B cell (primary cell): Measurements from ENCODE around the gene GAPVD1. TPM values are rescaled to one million over a fixed set of nuclear protein-coding genes. Genes with fewer than 3 reads are reported as not detected.

Source experiments
- ATAC-seq: fragments of 200-7000 bp; cut with Tn5 transposase; one replicate; pipeline ENCODE4 v1.10.0; 2021; ENCODE audit warnings: low read depth, mild to moderate bottlenecking, moderate number of reproducible peaks, moderate library complexity
- CTCF ChIA-PET: fragments of 350-600 bp; sonication (Branson Sonifier 250); formaldehyde crosslinking; loops from one replicate; lab custom pipeline; 2021; ENCODE audit warnings: antibody characterized with exemption, inconsistent platforms; lab: Charles Lee
- POLR2A ChIA-PET: fragments of 350-600 bp; sonication (Branson Sonifier 250); formaldehyde crosslinking; loops from one replicate; lab custom pipeline; 2021; ENCODE audit warnings: antibody characterized with exemption; lab: Charles Lee
- DNase-seq: peaks from one replicate; pipeline ENCODE4 v3.0.0; 2013
- H2AFZ ChIP-seq: 2 replicates; pipeline ENCODE4 v1.6.1; 2012; ENCODE audit warnings: mild to moderate bottlenecking, low read depth, low read length; ENCODE audit not compliant: insufficient read depth, poor library complexity, severe bottlenecking
- H3K27ac ChIP-seq, 2 donors: 1 replicate in 1 of 2; 2 replicates in 1 of 2; pipeline ENCODE4 v1.5.1; 2012 to 2013; ENCODE audit warnings: low read length in 2 of 2, mild to moderate bottlenecking in 2 of 2, moderate library complexity in 1 of 2
- H3K27me3 ChIP-seq, 4 experiments: fragments of 200-600 bp in 1 of 4; sonication (generic) in 1 of 4; replicated peaks in 1 of 4; 1 replicate in 2 of 4; 2 replicates in 2 of 4; pipeline versions ENCODE4 v1.6.1 to v1.7.0; 2013 to 2016; ENCODE audit warnings: low read length in 3 of 4, mild to moderate bottlenecking in 2 of 4, mixed read lengths in 1 of 4, moderate library complexity in 1 of 4; ENCODE audit not compliant: insufficient read depth in 4 of 4, control insufficient read depth in 3 of 4; ENCODE audit errors: control extremely low read depth in 1 of 4
- H3K36me3 ChIP-seq, 2 experiments: replicated peaks in 1 of 2; 1 replicate in 1 of 2; 2 replicates in 1 of 2; pipeline versions ENCODE4 v1.6.1 to v1.7.1; 2013; ENCODE audit warnings: low read length in 1 of 2; ENCODE audit not compliant: insufficient read depth in 2 of 2, control insufficient read depth in 1 of 2; ENCODE audit errors: control extremely low read depth in 1 of 2, extremely low read depth in 1 of 2
- H3K4me1 ChIP-seq, 2 donors: fragments of 200-600 bp in 1 of 2; sonication (generic) in 1 of 2; 1 replicate in 1 of 2; 2 replicates in 1 of 2; pipeline versions ENCODE4 v1.5.1 to v1.6.1; 2013 to 2017; ENCODE audit warnings: low read length in 2 of 2; ENCODE audit not compliant: control insufficient read depth in 2 of 2, insufficient read depth in 2 of 2
- H3K4me2 ChIP-seq: replicated peaks from 2 replicates; pipeline ENCODE3; 2012; ENCODE audit warnings: mild to moderate bottlenecking, low read depth, low read length; ENCODE audit not compliant: poor library complexity, severe bottlenecking
- H3K4me3 ChIP-seq, 5 experiments: fragments of 200-600 bp in 1 of 5; sonication (generic) in 1 of 5; 1 replicate in 3 of 5; 2 replicates in 2 of 5; pipeline versions ENCODE4 v1.5.1 to v1.7.0; 2011 to 2016; ENCODE audit warnings: low read length in 4 of 5, mild to moderate bottlenecking in 4 of 5, low read depth in 2 of 5, control low read depth in 1 of 5, moderate library complexity in 1 of 5; ENCODE audit not compliant: insufficient read depth in 1 of 5; ENCODE audit errors: control extremely low read depth in 1 of 5, extremely low read depth in 1 of 5
- H3K79me2 ChIP-seq: fragments of 200-600 bp; sonication (generic); one replicate; pipeline ENCODE4 v1.6.0; 2016; ENCODE audit warnings: low read length; ENCODE audit not compliant: control insufficient read depth, insufficient read depth
- H3K9ac ChIP-seq: fragments of 200-600 bp; sonication (generic); 2 replicates; pipeline ENCODE4 v1.6.1; 2017; ENCODE audit warnings: mild to moderate bottlenecking, low read length, moderate library complexity
- H3K9me3 ChIP-seq, 3 donors: one replicate each; pipeline versions ENCODE4 v1.6.1 to v1.7.1; 2013; ENCODE audit warnings: low read length in 2 of 3; ENCODE audit not compliant: control insufficient read depth in 2 of 3, insufficient read depth in 1 of 3; ENCODE audit errors: control extremely low read depth in 1 of 3
- H4K20me1 ChIP-seq: 2 replicates; pipeline ENCODE4 v1.6.0; 2012; ENCODE audit warnings: mild to moderate bottlenecking, low read length; ENCODE audit not compliant: insufficient read depth, control insufficient read depth, poor library complexity, severe bottlenecking
- H3K27ac Mint-ChIP-seq: one replicate; pipeline ENCODE4 v1.8.0; 2021; ENCODE audit warnings: mixed read lengths
- H3K27me3 Mint-ChIP-seq: one replicate; pipeline ENCODE4 v1.8.0; 2021; ENCODE audit warnings: mixed read lengths
- H3K4me1 Mint-ChIP-seq: one replicate; pipeline ENCODE4 v1.8.0; 2021; ENCODE audit warnings: mixed read lengths
- H3K4me3 Mint-ChIP-seq: one replicate; pipeline ENCODE4 v1.8.0; 2021; ENCODE audit warnings: mixed read lengths
- H3K9me3 Mint-ChIP-seq: one replicate; pipeline ENCODE4 v1.8.0; 2022; ENCODE audit warnings: mixed read lengths; ENCODE audit not compliant: insufficient read depth
- CTCF ChIP-seq: fragments of 200-600 bp; IDR thresholded peaks from one replicate; pipeline ENCODE4 v1.8.0; 2022; ENCODE audit warnings: antibody characterized with exemption, mild to moderate bottlenecking
- EZH2 ChIP-seq: IDR thresholded peaks from 2 replicates; pipeline ENCODE4 v1.6.1; 2012; ENCODE audit warnings: borderline replicate concordance, low read depth, mild to moderate bottlenecking, moderate library complexity, low read length; ENCODE audit not compliant: insufficient read depth, poor library complexity, severe bottlenecking
- WGBS: methylation state at CpG from one replicate; pipeline ENCODE4 v1.1.5; 2013; ENCODE audit warnings: missing lambda C conversion rate; ENCODE audit not compliant: insufficient coverage; 5-methylcytosine and 5-hydroxymethylcytosine counted together
- intact Hi-C: fragments of 100-400 bp; cut with micrococcal nuclease; formaldehyde crosslinking; loops from one replicate; pipeline ENCODE4 v1.10.0; 2022
- polyA plus RNA-seq: library from polyadenylated mRNA; depleted of rRNA; stranded (reverse); fragments of >200 nt; gene quantifications from 2 replicates; pipeline ENCODE4 v1.2.3, GENCODE V29; 2012
- total RNA-seq, 2 donors: library from RNA; stranded (reverse); fragments of 120-200 nt in 1 of 2; gene quantifications; 1 replicate in 1 of 2; 2 replicates in 1 of 2; pipeline versions ENCODE4 v1.2.3 to v1.2.4, GENCODE V29; 2013 to 2022

Gene GAPVD1
- total and polyA plus RNA-seq, 2 donors (not counting 1 experiment from before 2014, with no cell fraction given): 11.8 to 61.2 TPM

DNA sequence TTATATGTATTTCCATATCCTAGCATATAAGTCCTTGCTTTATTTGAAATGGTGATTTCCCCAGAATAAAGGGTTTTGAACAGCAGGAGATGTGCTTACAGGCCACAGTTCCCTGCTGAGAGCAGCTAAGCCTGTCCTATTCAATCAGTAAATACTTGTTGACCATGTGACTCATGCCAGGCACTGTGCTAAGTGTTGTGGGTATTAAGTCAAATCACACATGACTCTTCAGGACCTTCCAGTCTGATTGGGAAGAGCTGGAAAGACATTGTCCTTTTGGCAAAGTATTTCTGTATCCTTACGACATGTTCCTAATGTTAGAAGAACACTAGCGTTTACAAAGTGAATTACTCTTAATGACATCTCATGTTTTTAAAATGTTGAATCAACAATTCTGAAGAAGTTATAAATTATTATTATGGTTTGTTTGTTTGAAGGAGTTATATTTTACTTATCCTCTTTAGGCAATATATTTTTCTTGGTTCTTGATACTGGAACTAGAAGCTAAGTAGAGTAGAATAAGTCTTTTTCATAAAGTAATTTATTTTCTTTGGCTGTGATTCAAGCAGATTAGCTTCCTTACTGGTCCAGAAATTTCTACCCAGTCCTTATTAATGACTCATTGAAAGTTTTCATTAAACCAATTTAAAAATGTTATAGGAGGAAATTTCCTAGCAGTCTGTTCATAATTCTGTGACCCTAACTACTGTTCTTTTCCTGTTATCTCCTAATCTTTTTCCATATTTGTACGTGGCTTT is 82.1 kb downstream of the GAPVD1 start:
- Histone ChIP-seq H3K79me2 (no peaks in the 10 kb centered on the region), H3K27me3 (no peaks in the 10 kb centered on the region), H3K27ac (no peak overlapping the region), H3K4me1 (no peaks in the 10 kb centered on the region), H3K9ac (no peak overlapping the region), H3K4me2 (no peak overlapping the region), H3K36me3 (peaks cover 30 to 67% of the 10 kb centered on the region in 2 experiments), H3K9me3 (no peaks in the 10 kb centered on the region), H4K20me1 (no peaks in the 10 kb centered on the region), H2AFZ (no peak overlapping the region), H3K4me3 (no peak overlapping the region)
- no peak for TF ChIP-seq CTCF
- TF ChIP-seq EZH2: no peak
- no peaks in the 10 kb centered on the region for H3K27me3 Mint-ChIP-seq
- no peak overlapping the region for H3K4me3 Mint-ChIP-seq
- DNase-seq (no peak), ATAC-seq (no peak)
- H3K4me1 Mint-ChIP-seq: no peaks in the 10 kb centered on the region
- H3K9me3 Mint-ChIP-seq: no peaks in the 10 kb centered on the region
- no peak overlapping the region for H3K27ac Mint-ChIP-seq
- CTCF ChIA-PET: no interaction called here
- no CpG with 5 or more reads among the region's 3 CpGs for WGBS
- POLR2A ChIA-PET: no interaction called here
- intact Hi-C loops: no loop called here

GRCh38 chr9:125346080-125346732 is 84.6 kb downstream of the GAPVD1 start:
- ATAC-seq (no peak), DNase-seq (no peak)
- Histone ChIP-seq H3K4me2 (no peak overlapping the region), H3K36me3 (peaks cover 33 to 69% of the 10 kb centered on the region in 2 experiments), H3K27ac (no peak overlapping the region), H2AFZ (no peak overlapping the region), H3K9me3 (peaks cover 0 to 6% (median 0%) of the 10 kb centered on the region in 3 donors), H3K79me2 (no peaks in the 10 kb centered on the region), H3K4me3 (no peak overlapping the region), H4K20me1 (no peaks in the 10 kb centered on the region), H3K4me1 (no peaks in the 10 kb centered on the region), H3K9ac (no peak overlapping the region), H3K27me3 (no peaks in the 10 kb centered on the region)
- TF ChIP-seq CTCF (no peak), EZH2 (no peak)
- ChIA-PET POLR2A (no interaction called here), CTCF (no interaction called here)
- Mint-ChIP-seq H3K4me3 (no peak overlapping the region), H3K9me3 (no peaks in the 10 kb centered on the region), H3K27ac (no peak overlapping the region), H3K4me1 (no peaks in the 10 kb centered on the region), H3K27me3 (no peaks in the 10 kb centered on the region)
- intact Hi-C loops: no loop called here
- WGBS: 100% methylated on average over 2 of the region's 3 CpGs
